HG03103 (cell line): ENCODE data around the gene MRAS.
"Not testable (repeated sequence)": the region's sequence is repeated elsewhere in the genome, so short reads cannot be mapped to it uniquely, and the experiment has no call there.

Experiments used
- ATAC-seq: cut with Tn5 transposase; IDR thresholded peaks from one replicate; pipeline ENCODE4 v1.9.1; 2021; ENCODE audit warnings: low read depth; ENCODE audit not compliant: unreplicated experiment

MRAS gene

DNA sequence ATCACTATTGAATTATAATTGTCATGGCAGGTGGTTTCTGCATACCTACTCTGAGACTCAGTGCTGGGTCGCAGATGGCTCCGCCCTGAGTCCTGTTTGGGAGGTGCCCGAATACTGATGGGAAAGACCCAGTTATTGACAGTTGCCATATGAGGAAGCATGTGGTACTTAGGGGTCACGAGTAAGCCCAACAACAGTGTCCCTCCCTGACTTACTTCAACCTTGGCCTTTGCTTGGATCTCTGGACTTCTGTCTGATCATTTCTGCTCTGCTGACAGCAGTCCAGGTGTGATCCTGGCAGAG is 16.8 kb downstream of the MRAS start:
- no peak for ATAC-seq

DNA sequence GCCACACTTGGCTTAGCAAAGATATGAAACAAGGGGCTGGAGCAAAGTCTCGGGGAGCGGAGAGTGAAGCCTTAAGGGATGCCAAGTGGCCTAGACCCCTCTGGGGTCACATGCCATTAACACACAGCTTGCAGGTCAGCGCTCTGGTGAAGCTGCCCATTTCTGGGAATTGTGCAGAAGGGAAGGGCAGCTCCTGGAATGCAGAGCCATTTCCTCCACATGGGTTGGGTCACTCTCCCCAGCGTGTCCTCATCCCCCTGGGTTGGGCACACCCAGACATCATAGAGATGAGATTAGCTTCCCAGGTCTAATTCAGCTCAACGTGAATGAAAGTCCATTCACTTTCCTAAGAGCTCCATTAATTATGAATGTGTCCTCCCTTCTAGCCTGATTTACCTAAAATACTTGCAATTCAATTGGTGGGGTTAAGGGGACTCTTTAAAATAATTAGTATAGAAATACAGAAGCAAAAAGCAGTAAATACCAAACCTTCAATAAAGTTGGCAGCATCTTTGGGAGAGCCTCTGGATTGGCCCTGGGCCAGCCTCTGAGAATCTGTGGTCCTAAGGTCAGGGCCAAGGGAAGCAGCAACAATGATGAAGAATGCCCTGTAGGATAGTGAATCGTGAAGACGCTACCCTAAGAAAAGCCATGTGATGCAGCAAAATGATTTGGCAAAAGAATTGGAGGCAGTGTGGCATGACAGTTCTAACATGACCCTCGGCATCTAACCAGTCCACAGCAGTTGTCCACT is 17.8 kb downstream of the MRAS start:
- no peak for ATAC-seq

DNA sequence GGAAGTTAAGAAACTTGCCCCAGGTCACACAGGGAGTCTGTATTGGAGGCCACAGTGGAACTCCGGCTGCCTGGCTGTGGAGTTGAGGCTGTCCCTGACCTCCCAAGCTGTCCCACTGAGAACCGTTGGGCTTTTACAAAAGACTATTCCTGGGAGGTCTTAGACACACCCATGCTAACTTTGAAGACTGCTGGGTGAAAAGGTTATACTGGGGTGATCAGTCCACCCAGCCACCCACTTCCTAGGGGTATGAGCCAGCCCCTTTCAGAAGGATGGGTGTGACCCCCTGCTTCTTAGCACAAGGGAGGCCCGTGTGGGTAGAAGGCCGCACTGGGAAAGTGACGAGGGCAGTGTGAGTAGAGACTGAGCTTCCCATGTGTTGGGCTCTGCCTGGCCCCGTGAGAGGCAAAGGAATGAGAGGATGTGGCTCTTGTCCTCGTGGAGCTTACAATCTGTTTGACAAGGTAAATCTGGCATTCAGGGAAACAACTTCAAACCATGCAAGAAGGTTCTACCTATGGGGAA is 19.0 kb downstream of the MRAS start:
- ATAC-seq, result no peak

DNA sequence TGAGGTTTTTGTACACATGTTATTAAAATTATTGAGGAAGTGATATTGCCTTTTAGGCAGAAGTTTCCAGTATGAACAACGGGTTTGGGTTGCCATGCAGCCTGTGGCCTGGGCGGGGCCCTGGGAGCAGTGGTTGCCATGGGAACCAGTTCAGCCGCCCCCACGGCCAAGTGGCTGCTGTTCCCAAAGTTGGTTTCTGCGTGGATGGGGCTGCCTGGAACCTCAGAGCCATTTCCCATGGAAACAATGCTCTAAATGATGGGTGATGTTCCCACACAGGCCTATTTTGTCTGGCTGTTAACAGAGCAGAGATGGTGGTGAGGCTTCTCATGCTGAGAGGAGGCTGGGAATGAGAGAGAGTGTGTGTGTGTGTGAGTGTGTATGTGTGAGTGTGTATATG is 19.5 kb downstream of the MRAS start:
- no peak for ATAC-seq

DNA sequence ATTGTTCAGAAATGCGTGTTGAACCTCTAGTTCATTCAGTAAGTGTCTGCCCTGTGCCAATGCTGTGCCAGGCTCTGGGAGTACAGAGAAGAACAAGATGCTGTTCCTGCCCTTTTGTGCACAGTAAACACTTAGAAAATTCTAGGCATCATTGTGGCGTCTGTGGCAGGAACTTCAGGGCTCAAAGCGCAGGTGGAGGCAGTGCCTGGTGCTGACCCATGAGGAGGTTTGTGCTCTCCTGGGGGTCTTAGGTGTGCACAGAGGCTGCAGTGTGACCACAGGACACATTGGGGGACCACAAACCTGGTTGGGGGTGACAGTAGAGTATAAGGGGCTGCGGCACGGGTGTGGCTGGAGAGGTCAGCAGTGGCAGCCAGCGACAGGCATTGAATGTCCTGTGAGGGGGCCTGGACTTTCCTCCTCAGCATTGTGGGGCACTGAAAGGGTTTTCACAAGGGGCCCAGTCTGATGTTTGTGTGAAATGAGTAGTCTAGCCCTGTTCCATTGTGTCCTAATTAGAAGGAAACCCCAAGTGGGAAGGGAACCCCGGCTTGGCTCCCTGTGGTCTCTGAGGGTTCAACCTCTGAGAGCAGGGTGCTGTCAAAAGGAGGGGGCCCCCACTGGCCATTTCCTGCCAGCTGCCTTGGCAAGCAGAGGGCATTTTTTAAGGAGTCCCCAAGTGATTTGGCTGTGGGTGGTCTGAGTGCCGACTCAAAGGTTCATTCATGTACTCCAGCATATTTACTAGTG is 20.9 kb downstream of the MRAS start:
- no peak for ATAC-seq

DNA sequence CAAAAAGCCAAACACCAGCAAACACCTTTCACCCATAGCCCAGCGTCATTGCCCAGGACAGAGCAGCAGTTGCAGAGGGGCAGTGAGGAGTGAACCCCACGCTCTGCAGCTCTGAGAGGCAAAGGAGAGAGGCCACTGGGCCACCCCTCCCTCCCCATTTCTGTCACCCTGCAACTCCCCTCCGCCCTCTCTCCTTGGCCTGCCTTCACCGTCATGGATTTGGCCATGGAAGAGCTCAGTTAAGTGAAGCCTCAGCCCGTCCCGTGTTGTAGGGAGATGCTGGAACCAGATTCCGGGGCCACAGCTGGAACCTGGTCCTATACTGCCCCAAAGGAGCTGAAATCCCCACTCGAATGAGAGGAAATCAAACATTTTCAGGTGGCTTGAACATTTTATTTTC is 21.9 kb downstream of the MRAS start:
- no peak for ATAC-seq

DNA sequence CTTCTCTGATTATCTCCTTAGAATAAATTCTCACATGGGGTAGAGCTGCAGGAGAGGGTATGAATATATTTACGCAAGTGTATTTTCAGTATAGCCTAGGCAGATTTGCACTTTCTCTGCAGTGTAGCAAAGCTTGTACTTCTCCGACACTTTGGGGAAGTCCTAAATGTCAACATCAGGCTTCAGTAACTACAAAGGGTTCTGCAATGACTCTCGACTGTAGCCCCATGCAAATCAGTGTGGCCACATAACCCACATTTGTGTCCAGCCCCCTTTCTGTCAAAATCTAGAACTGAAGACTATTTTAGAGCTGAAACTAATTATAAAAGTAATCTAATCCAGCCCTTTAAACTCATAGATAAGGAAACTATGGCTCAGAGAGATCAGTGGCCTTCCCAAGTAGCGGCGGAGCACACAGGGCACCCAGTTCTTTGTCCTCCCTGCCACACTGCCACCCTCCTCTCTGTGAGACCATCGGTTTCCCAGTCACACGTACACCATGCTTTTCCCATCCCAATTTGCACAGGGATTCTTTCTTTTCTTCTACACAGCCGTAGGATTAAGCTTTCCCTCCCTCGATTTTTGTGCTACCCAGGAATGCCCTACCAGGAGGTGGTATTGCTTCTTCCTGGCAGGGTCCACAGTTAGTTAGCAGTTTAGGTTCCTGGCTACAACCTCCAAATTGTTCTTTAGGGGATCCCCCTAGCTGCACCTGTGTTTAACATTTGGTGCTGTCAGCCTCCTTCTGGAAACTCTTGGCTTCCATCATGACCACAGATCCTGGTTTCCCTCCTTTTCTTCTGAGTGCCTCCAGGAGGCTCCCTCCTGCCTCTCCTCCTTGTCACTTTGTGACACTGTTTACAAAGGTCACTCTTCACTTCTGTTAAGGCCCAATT is 22.9 kb downstream of the MRAS start:
- peak; percentile 99 for ATAC-seq

DNA sequence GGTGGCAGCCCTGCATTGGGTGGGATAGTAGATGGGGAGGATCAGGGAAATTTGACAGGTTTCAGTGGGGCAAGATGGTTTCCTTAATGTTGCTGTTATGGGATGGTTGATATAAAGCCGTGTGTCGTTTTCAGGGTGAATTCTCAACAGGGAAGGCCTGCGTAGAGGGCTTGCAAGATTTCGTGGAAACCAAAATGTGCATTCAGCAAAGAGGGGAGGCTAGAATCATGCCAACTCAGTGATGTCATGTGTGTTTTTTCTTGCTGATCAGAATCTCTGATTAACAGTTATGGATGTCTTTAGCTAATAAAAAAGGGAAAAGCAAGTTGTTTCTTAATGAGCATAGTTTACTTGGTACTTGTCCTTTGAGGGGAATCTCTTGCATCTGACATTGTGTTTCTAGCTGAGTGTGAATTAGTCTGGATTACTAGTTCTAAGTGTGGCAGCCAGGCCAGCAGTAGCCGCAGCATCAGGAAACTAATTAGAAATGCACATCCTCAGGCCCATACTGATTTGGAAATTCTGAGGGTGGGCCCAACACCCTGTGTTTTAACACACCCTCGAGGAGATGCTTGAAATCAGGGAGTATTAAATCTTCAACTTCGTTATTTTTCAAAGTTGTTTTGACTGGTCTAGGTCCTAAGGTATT is 24.8 kb downstream of the MRAS start:
- ATAC-seq, result no peak

DNA sequence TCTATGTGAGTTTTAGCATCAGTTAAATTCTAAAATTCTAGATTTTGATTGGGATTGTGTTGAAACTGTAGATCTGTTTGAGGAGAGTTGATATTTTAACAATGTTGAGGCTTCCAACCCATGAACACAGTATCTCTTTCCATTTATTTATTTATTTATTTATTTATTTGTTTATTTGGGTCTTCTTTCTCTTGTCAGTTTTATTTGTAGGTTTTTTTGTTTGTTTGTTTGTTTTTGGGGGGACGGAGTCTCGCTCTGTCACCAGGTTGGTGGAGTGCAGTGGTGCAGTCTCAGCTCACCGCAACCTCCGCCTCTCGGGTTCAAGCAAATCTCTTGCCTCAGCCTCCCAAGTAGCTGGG is 25.3 kb downstream of the MRAS start:
- no peak for ATAC-seq

DNA sequence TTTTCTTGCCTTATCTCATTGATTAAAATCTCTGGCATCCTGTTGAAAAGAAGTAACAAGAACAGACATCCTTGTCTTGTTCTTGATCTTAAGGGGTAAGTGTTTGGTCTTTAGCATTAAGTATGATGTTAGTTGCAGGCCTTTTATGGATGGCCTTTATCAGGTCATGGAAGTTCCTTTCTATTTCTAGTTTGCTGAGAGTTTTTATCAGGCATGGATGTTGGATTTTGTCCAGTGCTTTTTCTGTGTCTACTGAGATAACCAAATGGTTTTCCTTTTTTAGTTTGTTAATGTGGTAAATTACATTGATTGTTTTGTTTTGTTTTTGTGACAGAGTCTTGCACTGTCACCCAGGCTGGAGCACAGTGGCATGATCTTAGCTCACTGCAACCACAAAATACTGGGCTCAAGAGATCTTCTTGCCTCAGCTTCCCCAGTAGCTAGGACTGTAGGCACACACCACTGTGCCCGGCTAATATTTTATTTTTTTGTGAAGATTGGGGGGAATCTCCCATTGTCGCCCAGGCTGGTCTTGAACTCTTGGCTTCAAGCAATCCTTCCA is 26.3 kb downstream of the MRAS start:
- no peak for ATAC-seq

DNA sequence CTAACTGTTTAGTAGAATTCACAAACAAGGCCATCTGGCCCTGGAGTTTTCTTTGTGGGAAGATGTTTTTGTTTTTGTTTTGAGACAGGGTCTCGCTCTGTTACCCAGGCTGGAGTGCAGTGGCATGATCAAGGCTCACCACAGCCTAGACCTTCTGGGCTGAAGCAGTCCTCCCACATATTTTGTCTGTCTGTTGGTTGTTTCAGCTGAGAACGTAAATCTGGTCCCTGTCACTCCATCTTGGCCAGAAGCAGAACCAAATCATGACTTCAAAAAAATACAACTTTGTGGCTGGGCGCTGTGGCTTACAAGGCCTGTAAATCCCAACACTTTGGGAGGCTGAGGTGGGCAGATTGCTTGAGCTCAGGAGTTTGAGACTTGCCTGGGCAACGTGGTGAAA is 27.1 kb downstream of the MRAS start:
- ATAC-seq, result no peak

DNA sequence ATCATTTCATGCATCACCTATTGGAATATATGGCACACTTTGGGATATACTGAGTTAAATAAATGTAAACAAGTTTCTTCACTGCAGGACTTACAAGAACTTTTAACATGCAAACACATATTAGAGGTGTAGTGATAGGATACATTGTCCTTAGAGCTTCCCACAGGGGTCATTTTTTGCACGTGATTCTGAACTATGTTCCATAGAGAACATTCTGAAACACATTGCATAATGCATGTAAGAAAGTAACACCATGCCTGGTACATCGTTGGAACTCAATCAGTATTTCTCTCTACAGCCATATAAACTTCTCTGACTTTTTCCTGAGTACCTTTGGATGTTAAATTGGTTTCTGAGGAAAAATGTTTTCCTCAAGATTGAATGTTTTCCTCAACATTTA is 28.3 kb downstream of the MRAS start:
- ATAC-seq, result no peak

DNA sequence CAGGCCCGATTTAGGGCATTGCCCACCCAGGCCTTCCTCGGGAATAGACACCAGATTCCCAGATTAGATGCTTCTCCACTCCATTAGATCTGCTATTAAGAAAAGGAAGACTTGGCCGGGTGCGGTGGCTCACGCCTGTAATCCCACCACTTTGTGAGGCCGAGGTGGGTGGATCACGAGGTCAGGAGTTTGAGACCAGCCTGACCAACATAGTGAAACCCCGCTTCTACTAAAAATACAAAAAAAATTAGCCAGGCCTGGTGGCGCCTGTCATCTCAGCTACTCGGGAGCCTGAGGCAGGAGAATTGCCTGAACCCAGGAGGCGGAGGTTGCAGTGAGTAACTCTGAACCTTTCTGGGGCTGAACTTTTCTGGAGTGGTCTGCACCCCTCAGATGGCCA is 28.8 kb downstream of the MRAS start:
- ATAC-seq, result not testable (repeated sequence)

DNA sequence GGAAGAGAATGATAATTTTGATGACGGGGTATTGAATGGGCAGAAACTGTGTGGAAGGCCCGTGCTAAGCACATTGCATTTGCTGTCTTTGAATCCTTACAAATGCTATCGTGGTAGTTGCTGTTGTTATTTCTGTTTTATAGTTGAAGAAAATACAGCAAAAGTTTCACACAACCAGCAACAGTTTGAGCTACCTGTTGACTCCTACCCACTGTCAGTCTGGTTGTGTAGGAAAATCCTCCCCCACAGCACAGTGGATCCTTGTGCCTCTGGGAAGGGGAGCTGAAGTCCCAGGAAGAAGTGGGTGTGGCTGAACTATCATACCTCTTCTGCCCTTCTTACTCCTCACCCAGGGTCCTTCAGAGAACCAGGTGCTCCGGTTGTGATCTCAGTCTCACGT is 29.4 kb downstream of the MRAS start:
- ATAC-seq, result no peak

DNA sequence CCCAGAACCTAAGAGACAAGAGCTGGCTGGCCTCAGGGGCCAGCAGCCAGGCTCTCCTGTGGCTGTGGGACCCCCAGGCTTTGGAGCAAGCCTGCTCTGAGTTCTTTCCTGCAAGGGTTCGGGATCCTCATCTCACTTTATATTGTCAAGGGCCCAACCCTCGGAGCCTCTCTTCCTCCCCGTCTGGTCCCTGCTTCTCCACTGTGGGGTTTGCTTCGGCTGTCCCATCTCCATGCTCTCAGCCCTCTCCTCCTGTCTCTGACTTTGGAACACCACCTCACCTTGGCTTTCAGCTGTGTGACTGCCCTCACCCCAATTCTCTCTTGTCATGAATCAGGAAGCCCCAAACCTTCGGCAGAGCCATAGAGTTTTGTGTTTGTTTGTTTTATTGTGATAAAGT is 30.0 kb downstream of the MRAS start:
- ATAC-seq, result no peak

DNA sequence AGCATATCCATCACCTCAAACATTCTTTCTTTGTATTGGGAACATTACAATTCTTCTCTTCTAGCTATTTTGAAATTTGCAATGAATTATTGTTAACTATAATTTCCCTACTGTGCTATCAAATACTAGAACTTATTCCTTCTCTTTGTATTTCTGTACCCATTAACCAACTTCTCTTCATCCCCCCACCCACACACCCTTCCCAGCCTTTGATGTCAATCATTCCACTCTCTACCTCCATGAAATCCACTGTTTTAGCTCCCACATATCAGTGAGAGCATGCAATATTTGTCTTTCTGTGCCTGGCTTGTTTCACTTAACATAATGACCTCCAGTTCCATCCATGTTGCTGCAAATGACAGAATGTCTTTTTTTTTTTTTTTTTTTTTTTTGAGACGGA is 30.6 kb downstream of the MRAS start:
- no peak for ATAC-seq

DNA sequence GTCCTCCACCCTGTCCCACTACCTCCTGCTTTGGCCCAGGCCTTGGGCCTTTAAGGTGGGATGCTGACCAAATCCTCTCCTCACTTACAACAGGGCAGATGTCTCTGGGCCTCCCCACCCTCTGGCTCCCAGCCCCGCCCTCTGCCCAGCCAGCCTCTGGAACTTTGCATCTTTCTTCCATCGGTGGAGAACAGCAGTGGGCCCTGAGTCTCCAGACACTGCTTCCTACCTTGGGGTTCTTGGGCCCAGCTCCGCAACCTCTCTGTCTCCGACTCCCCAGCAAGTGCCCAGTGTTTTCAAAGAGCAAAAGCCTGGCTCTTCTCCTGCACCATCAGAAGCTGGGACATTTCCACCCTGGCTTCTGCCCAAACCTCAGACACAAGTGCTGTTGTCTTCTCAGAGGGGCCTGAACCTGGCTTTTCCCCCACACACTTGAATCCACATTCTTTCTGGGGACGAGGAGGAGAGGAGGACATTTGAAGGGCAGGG is 33.1 kb downstream of the MRAS start:
- ATAC-seq, result no peak

DNA sequence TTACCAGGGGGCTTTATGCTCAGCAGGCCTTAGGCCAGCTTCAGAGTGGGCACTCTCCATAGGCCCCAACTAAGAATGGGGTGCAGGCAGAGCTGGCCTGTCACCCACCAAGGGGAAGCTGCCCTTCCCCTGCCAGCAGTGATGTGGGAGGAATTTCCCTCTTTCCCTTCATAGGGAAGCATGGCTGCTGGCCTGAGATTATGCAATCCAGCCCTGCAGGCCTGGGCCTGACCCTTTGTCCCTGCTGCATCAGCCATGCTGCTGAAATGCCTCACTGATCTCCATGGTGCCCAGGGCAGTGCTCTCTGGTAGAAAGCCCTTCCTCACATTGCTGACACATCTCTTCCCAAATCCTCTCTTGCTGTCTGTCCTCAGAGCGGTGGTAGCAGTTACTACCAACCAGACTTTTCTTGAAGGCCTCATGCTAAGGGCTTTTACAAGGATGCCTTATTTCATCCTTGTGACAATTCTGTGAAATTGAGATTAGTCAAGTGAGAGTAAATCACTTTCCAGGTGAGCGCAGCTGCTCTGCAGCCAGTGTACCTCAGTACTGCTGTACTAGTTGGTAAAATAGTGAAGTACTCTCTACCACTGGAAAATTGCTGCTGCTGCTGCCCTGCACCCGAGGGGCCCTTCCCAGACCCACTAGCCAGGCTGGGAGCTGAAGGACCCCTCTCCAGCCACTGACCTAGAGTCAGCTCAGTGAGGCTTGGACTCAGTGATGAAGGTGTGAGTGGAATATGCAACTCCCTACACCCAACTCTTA is 33.8 kb downstream of the MRAS start:
- ATAC-seq, result no peak

DNA sequence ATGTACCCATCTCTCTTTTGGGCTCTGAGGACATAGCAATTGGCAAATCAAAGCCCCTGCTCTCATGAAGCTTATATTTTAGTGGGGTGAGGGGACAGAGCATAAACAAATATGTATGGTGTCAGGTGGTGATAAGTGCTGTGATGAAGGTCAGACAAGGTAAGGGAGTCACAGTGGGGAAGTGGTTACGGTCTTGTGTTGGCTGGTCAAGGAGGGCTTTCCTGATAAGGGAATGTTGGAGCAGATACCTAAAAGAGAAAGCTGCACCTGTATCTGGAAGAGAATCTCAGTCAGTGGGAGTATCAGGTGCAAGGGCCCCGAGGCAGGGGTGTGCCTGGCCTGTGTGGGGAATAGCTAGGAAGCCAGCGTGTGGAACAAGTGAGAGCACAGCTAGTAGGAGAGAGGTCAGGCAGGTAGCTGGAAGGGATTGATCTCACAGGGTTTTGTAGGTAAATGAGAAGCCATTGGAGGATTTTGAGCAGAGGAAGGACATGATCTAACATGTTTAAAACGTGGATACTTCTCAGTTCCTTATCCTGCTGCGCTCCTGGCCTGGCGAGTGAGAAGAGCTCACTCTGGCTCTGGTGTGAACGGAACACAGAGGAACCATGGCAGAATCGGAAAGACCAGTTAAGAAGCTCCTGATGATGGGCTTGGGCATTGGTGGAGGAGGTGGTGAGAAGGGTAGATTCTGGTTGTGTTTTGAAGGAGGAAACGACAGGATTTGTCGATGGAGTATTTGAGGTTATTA is 35.5 kb downstream of the MRAS start:
- ATAC-seq, result no peak
